ENCODE data around the gene NT5E.

- no peak for TF ChIP-seq POLR2AphosphoS5 (IDR thresholded peaks at IDR 0.05; ENCODE audit: low read depth, low read length)
- no peak for TF ChIP-seq TAF1 (IDR thresholded peaks at IDR 0.05; ENCODE audit: borderline replicate concordance, insufficient read depth, low read length)
- no peak for TF ChIP-seq REST (IDR thresholded peaks at IDR 0.05; ENCODE audit: insufficient read depth in 1 of 2, low read depth in 2 of 2, low read length in 2 of 2)
- no peak for TF ChIP-seq SIN3A (IDR thresholded peaks at IDR 0.05; ENCODE audit: borderline replicate concordance, insufficient read depth, low read length)
- TF ChIP-seq FOXP2 (optimal IDR thresholded peaks at IDR 0.05; ENCODE audit: borderline replicate concordance, extremely low read depth, extremely low read length, insufficient read depth): no peak
These were observed 29.3 kb downstream of the NT5E start for GRCh38 chr6:85479208-85479607.

Data from PFSK-1 (cell line).